A549 (cell line): ENCODE measurements around the gene SLC25A4. TPM values are rescaled to one million over a fixed set of nuclear protein-coding genes. Genes with fewer than 3 reads are reported as not detected.
A peak's percentile ranks its signal among the peaks of the same experiment; 100 is the strongest.

Experiments
- ATAC-seq, 2 experiments: fragments of 200-7000 bp in 1 of 2; fragments of >200 bp in 1 of 2; cut with Nextera tagmentation in 1 of 2; cut with Tn5 transposase in 1 of 2; 3 replicates each; pipeline versions ENCODE4 v1.8.0 to v1.9.1; 2018 to 2020; ENCODE audit warnings: mild to moderate bottlenecking in 1 of 2, moderate library complexity in 1 of 2
- CTCF ChIA-PET: fragments of 300-600 bp; sonication (Branson Sonifier 250); formaldehyde crosslinking; extraction: SDS; loops from one replicate; lab custom pipeline; 2021; ENCODE audit warnings: antibody characterized with exemption, inconsistent platforms; lab: Yijun Ruan, JAX
- POLR2A ChIA-PET: fragments of 350-600 bp; formaldehyde crosslinking; extraction: SDS; loops from one replicate; lab custom pipeline; 2021; ENCODE audit warnings: antibody characterized with exemption, inconsistent platforms; lab: Yijun Ruan, JAX
- DNase-seq, 2 experiments: peaks; one replicate each; pipeline versions ENCODE4 v3.0.0 to v3.0.0-alpha.2; 2011 to 2016; ENCODE audit warnings: low read depth in 1 of 2, low spot score in 1 of 2
- FAIRE-seq: peaks from 2 replicates; lab custom pipeline; 2011; peaks lifted over from hg19 to GRCh38; lab: Jason Lieb, UNC
- H3K27ac ChIP-seq, 2 experiments: fragments of >200 bp; sonication (Bioruptor Twin); formaldehyde crosslinking; 3 replicates each; pipeline ENCODE4 v1.5.1; 2016 to 2017
- H3K4me1 ChIP-seq: fragments of >200 bp; sonication (Bioruptor Twin); formaldehyde crosslinking; 3 replicates; pipeline ENCODE4 v1.6.1; 2016
- H3K4me2 ChIP-seq: fragments of >200 bp; sonication (Bioruptor Twin); formaldehyde crosslinking; 3 replicates; pipeline ENCODE4 v1.6.1; 2016
- H3K4me3 ChIP-seq: fragments of >200 bp; sonication (Bioruptor Twin); formaldehyde crosslinking; 3 replicates; pipeline ENCODE4 v1.5.1; 2016
- H3K9me3 ChIP-seq: fragments of >200 bp; sonication (Bioruptor Twin); formaldehyde crosslinking; 3 replicates; pipeline ENCODE4 v1.6.1; 2016
- BCL3 ChIP-seq: fragments of >200 bp; sonication (Bioruptor Twin); formaldehyde crosslinking; IDR thresholded peaks from 3 replicates; pipeline ENCODE4 v1.6.1; 2016
- CBX2 ChIP-seq: fragments of 200-600 bp; sonication (generic); IDR thresholded peaks from 2 replicates; pipeline ENCODE4 v1.6.1; 2016; ENCODE audit warnings: low read depth, mild to moderate bottlenecking, borderline replicate concordance
- CHD2 ChIP-seq: fragments of 150-350 bp; IDR thresholded peaks from 2 replicates; pipeline ENCODE4 v1.6.1; 2014; ENCODE audit warnings: low read length; ENCODE audit not compliant: partially characterized antibody
- CHD4 ChIP-seq: fragments of 200-600 bp; sonication (generic); IDR thresholded peaks from 2 replicates; pipeline ENCODE4 v1.6.1; 2016; ENCODE audit warnings: antibody characterized with exemption, mild to moderate bottlenecking, borderline replicate concordance
- CTCF ChIP-seq: fragments of >200 bp; sonication (Bioruptor Twin); formaldehyde crosslinking; IDR thresholded peaks from 3 replicates; pipeline ENCODE4 v1.5.1; 2016
- GATA3 ChIP-seq: IDR thresholded peaks from 2 replicates; pipeline ENCODE4 v1.6.1; 2012; ENCODE audit warnings: borderline replicate concordance
- HES2 ChIP-seq: fragments of >200 bp; sonication (Bioruptor Twin); formaldehyde crosslinking; IDR thresholded peaks from 2 replicates; pipeline ENCODE4 v1.6.1; 2016
- JUN ChIP-seq, 2 experiments: fragments of >200 bp; sonication (Bioruptor Twin); formaldehyde crosslinking; IDR thresholded peaks; 2 replicates in 1 of 2; 3 replicates in 1 of 2; pipeline ENCODE4 v1.6.1; 2016 to 2017
- MAX ChIP-seq: IDR thresholded peaks from 2 replicates; pipeline ENCODE4 v1.6.1; 2012
- MAZ ChIP-seq: fragments of 150-350 bp; IDR thresholded peaks from 2 replicates; pipeline ENCODE4 v1.6.1; 2014; ENCODE audit warnings: antibody characterized with exemption, low read depth, low read length, borderline replicate concordance
- PHF8 ChIP-seq: fragments of 200-600 bp; sonication (generic); IDR thresholded peaks from 2 replicates; pipeline ENCODE4 v1.6.1; 2016; ENCODE audit warnings: low read depth, mild to moderate bottlenecking, antibody characterized with exemption, moderate library complexity, borderline replicate concordance
- POLR2A ChIP-seq: IDR thresholded peaks from 2 replicates; pipeline ENCODE4 v1.6.1; 2012; ENCODE audit warnings: mild to moderate bottlenecking, low read length
- RCOR1 ChIP-seq: fragments of 150-350 bp; IDR thresholded peaks from 2 replicates; pipeline ENCODE4 v1.6.1; 2014; ENCODE audit warnings: antibody characterized with exemption, low read length, low read depth
- RNF2 ChIP-seq: fragments of 200-600 bp; sonication (generic); IDR thresholded peaks from 2 replicates; pipeline ENCODE4 v1.6.1; 2016; ENCODE audit warnings: low read depth, mild to moderate bottlenecking, antibody characterized with exemption, moderate library complexity, borderline replicate concordance
- TFCP2L1 ChIP-seq: fragments of 250-450 bp; sonication (Bioruptor Pico); IDR thresholded peaks from 2 replicates; pipeline ENCODE4 v1.5.0; 2021; ENCODE audit warnings: mild to moderate bottlenecking
- TP53 ChIP-seq: fragments of 250-450 bp; sonication (Bioruptor Pico); IDR thresholded peaks from 2 replicates; pipeline ENCODE4 v1.5.0; 2021; ENCODE audit warnings: mild to moderate bottlenecking, moderate library complexity
- WGBS: methylation state at CpG from one replicate; pipeline ENCODE4 v1.1.6; 2017; ENCODE audit errors: missing lambda C conversion rate; 5-methylcytosine and 5-hydroxymethylcytosine counted together
- polyA minus RNA-seq: library from RNA; depleted of rRNA, polyadenylated mRNA; stranded (reverse); fragments of >200 nt; gene quantifications from 2 replicates; pipeline ENCODE4 v1.2.3, GENCODE V29; 2011; rRNA and poly(A)+ RNA removed
- polyA plus RNA-seq, 4 experiments: library from polyadenylated mRNA; depleted of rRNA in 3 of 4; stranded (reverse); fragments of >200 nt; fragmentation: RNase III in 1 of 4; extraction: RNeasy Plus Mini Kit Qiagen cat#74134 plus additional on column Dnase treatment in 1 of 4; gene quantifications; 2 replicates in 3 of 4; 3 replicates in 1 of 4; pipeline ENCODE4 v1.2.3, GENCODE V29; 2011 to 2017
- TF ChIP-seq, protein P1 (sequence below): fragments of 200-600 bp; sonication (generic); IDR thresholded peaks from 2 replicates; pipeline ENCODE4 v1.6.1; 2016; ENCODE audit warnings: antibody characterized with exemption, mild to moderate bottlenecking, moderate library complexity

Gene SLC25A4
- polyA plus RNA-seq (2011; rRNA removed): 14.0 and 16.9 TPM in 2 replicates
- 16.1 and 16.6 TPM in 2 replicates for polyA plus RNA-seq (2012; cell fraction: cytosol; rRNA removed)
- 14.6 and 16.5 TPM in 2 replicates for polyA plus RNA-seq (2012; cell fraction: nucleus; rRNA removed)
- polyA plus RNA-seq (2017; fragmentation: RNase III; extraction: RNeasy Plus Mini Kit Qiagen cat#74134 plus additional on column Dnase treatment): 15.3 to 16.6 TPM (median 15.4 TPM) in 3 replicates
- polyA minus RNA-seq: 8.4 and 9.2 TPM in 2 replicates

GRCh38 chr4:185142912-185143600 lies at the start of gene SLC25A4:
SLC25A4 (plus strand) TSS chr4:185143266; CDS start chr4:185143373, 107 bp downstream.
- CTCF ChIA-PET: interaction anchor here (1.0 to 2.3 kb wide), 6 partner anchors 9 to 104 kb away, joined by 3 to 8 read pairs (median 3); no protein-coding TSS in a partner anchor
- H3K4me1 ChIP-seq: peaks cover 8% of the 10 kb centered on the region; the same call in 1 of the 3 replicates
- WGBS: 0% methylated on average over 1 of the region's 87 CpGs
- FAIRE-seq (no peak), ATAC-seq (peak; percentile 96 to 98)
- peak within 1 kb of the TSS; percentile 81 to 95 for H3K27ac ChIP-seq
- H3K9me3 ChIP-seq: no peaks in the 10 kb centered on the region
- no peak for TF ChIP-seq HES2
- peak; percentile 97 for TF ChIP-seq CHD2
- peak; percentile 98 for TF ChIP-seq POLR2A
- peak; percentile 46; the same call in 1 of the 2 replicates for TF ChIP-seq GATA3
- peak; percentile 51; the same call in 1 of the 2 replicates for TF ChIP-seq RNF2
- no peak for TF ChIP-seq TP53 (CRISPR knock-in tag)
- TF ChIP-seq RCOR1: no peak
- no peak for TF ChIP-seq TFCP2L1 (CRISPR knock-in tag)
- TF ChIP-seq CBX2: no peak
- TF ChIP-seq, protein P1, sequence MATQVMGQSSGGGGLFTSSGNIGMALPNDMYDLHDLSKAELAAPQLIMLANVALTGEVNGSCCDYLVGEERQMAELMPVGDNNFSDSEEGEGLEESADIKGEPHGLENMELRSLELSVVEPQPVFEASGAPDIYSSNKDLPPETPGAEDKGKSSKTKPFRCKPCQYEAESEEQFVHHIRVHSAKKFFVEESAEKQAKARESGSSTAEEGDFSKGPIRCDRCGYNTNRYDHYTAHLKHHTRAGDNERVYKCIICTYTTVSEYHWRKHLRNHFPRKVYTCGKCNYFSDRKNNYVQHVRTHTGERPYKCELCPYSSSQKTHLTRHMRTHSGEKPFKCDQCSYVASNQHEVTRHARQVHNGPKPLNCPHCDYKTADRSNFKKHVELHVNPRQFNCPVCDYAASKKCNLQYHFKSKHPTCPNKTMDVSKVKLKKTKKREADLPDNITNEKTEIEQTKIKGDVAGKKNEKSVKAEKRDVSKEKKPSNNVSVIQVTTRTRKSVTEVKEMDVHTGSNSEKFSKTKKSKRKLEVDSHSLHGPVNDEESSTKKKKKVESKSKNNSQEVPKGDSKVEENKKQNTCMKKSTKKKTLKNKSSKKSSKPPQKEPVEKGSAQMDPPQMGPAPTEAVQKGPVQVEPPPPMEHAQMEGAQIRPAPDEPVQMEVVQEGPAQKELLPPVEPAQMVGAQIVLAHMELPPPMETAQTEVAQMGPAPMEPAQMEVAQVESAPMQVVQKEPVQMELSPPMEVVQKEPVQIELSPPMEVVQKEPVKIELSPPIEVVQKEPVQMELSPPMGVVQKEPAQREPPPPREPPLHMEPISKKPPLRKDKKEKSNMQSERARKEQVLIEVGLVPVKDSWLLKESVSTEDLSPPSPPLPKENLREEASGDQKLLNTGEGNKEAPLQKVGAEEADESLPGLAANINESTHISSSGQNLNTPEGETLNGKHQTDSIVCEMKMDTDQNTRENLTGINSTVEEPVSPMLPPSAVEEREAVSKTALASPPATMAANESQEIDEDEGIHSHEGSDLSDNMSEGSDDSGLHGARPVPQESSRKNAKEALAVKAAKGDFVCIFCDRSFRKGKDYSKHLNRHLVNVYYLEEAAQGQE: peak; percentile 99
- peak; percentile 30 for TF ChIP-seq CTCF
- TF ChIP-seq MAX: peak; percentile 75
- TF ChIP-seq MAZ: no peak
- no peak for TF ChIP-seq CHD4
- peak; percentile 77 for TF ChIP-seq PHF8
- no peak for TF ChIP-seq BCL3
- TF ChIP-seq JUN (IDR thresholded peaks at IDR 0.05): peak; percentile 64 to 76; a peak in 3 of 5 replicates
- TF ChIP-seq, all 56 proteins: peak for 9
- POLR2A ChIA-PET: interaction anchor here (0.6 to 2.2 kb wide), 9 partner anchors 9 to 569 kb away, joined by 3 to 11 read pairs (median 5); partner anchors contain the start of genes ANKRD37, CASP3, LRP2BP and PRIMPOL
- DNase-seq: peak; percentile 62 to 77
- Histone ChIP-seq H3K4me2 (peak within 1 kb of the TSS; percentile 98), H3K4me3 (peak within 1 kb of the TSS; percentile 93)
